ENCODE measurements around the gene CYLD. TPM values are rescaled to one million over a fixed set of nuclear protein-coding genes. Genes with fewer than 3 reads are reported as not detected.

The CYLD gene
- total and polyA plus RNA-seq, 2 donors from 2014 or later: 8.9 to 48.0 TPM

DNA sequence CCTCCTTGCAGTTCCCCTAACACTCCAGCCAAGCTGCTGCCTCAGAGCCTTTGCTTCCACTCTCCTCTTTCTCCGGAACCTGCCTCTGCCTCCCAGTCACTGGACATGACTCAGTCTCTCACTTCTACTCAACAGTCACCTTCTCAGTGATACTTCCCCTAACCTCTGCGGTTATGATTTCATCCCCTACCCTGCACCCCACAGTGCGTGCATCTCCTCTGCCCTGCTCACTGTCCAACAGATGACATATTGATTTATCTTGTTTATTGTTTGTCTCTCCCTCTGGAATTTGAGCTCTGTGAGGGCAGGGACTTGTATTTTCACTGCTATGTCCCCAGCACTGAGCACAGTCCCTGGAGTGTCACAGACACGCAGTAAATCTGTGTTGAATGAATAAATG, 100.7 kb downstream of the CYLD start:
- no peak overlapping the region for H3K9ac ChIP-seq (ENCODE audit: low read length in 3 of 3)
- TF ChIP-seq, protein P1, sequence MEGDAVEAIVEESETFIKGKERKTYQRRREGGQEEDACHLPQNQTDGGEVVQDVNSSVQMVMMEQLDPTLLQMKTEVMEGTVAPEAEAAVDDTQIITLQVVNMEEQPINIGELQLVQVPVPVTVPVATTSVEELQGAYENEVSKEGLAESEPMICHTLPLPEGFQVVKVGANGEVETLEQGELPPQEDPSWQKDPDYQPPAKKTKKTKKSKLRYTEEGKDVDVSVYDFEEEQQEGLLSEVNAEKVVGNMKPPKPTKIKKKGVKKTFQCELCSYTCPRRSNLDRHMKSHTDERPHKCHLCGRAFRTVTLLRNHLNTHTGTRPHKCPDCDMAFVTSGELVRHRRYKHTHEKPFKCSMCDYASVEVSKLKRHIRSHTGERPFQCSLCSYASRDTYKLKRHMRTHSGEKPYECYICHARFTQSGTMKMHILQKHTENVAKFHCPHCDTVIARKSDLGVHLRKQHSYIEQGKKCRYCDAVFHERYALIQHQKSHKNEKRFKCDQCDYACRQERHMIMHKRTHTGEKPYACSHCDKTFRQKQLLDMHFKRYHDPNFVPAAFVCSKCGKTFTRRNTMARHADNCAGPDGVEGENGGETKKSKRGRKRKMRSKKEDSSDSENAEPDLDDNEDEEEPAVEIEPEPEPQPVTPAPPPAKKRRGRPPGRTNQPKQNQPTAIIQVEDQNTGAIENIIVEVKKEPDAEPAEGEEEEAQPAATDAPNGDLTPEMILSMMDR (IDR thresholded peaks at IDR 0.05; ENCODE audit: borderline replicate concordance, extremely low read depth, insufficient read depth): no peak
- H3K36me3 ChIP-seq (ENCODE audit: control insufficient read depth in 2 of 3, insufficient read depth in 3 of 3, low read length in 3 of 3): no peaks in the 10 kb centered on the region
- no peak overlapping the region for H3K4me3 ChIP-seq (ENCODE audit: low read length in 3 of 3)
- H3K27ac ChIP-seq (ENCODE audit: low read depth in 2 of 2, low read length in 2 of 2): no peak overlapping the region
- DNase-seq (no peak), FAIRE-seq (no peak)
- H3K4me1 ChIP-seq (ENCODE audit: control insufficient read depth in 2 of 3, insufficient read depth in 2 of 3, low read depth in 1 of 3, low read length in 3 of 3): peaks cover 0 to 24% (median 4%) of the 10 kb centered on the region in 3 donors
- H3K9me3 ChIP-seq (ENCODE audit: control insufficient read depth in 2 of 3, insufficient read depth in 1 of 3, low read length in 3 of 3): peaks cover 0 to 1% (median 0%) of the 10 kb centered on the region in 3 donors
- intact Hi-C loops (cut with DNase I): no loop called here
- H3K27me3 ChIP-seq (ENCODE audit: control insufficient read depth, insufficient read depth, low read length): no peaks in the 10 kb centered on the region

DNA sequence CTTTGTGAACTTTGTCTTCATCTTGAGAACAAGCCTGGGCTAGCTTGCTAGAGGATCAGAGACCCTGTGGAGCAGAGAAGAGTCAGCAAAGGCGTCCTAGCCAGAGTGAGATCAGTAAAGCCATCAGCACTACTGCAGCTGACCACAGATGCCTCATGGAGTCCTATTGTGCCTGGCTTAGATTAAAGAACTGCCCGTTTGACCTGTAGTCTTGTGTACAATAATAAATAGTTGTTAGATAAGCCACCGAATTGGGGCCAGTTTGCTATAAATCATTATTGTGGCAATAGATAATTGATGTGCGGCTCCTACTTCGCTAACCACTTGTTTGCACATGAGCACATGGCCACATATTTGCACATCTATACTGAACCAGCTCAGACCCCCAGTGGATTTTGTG, 103.0 kb downstream of the CYLD start:
- Histone ChIP-seq H3K36me3 (ENCODE audit: control insufficient read depth in 2 of 3, insufficient read depth in 3 of 3, low read length in 3 of 3) (no peaks in the 10 kb centered on the region), H3K9ac (ENCODE audit: low read length in 3 of 3) (no peak overlapping the region), H3K27me3 (ENCODE audit: control insufficient read depth, insufficient read depth, low read length) (no peaks in the 10 kb centered on the region), H3K9me3 (ENCODE audit: control insufficient read depth in 2 of 3, insufficient read depth in 1 of 3, low read length in 3 of 3) (peaks cover 0 to 1% (median 0%) of the 10 kb centered on the region in 3 donors), H3K4me3 (ENCODE audit: low read length in 3 of 3) (no peak overlapping the region), H3K4me1 (ENCODE audit: control insufficient read depth in 2 of 3, insufficient read depth in 2 of 3, low read depth in 1 of 3, low read length in 3 of 3) (peaks cover 0 to 24% (median 4%) of the 10 kb centered on the region in 3 donors), H3K27ac (ENCODE audit: low read depth in 2 of 2, low read length in 2 of 2) (no peak overlapping the region)
- TF ChIP-seq, protein P1 (IDR thresholded peaks at IDR 0.05; ENCODE audit: borderline replicate concordance, extremely low read depth, insufficient read depth): no peak
- no peak for FAIRE-seq
- intact Hi-C loops (cut with DNase I): no loop called here
- DNase-seq: no peak

DNA sequence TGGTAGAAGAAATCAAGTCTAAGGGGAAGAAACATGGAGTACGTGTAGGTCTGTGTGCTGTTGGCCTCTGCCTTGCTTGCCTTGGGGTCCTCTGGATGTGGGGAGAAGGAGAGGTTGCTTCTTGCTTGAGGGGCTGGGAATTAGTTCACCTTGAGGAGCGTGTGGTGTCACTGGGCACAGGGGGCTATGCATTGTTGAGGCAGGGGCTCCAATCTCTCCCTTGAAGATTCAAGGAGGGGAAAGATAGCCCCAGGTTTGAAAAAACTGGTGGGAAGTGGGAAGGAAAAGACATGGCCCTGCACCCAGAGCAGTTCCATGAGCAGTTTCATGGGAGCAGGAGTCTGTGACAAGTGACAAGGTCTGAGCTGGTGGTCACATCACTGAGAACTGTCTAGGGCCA, 103.4 kb downstream of the CYLD start:
- peaks cover 0 to 24% (median 4%) of the 10 kb centered on the region in 3 donors for H3K4me1 ChIP-seq (ENCODE audit: control insufficient read depth in 2 of 3, insufficient read depth in 2 of 3, low read depth in 1 of 3, low read length in 3 of 3)
- no peak overlapping the region for H3K9ac ChIP-seq (ENCODE audit: low read length in 3 of 3)
- no peaks in the 10 kb centered on the region for H3K36me3 ChIP-seq (ENCODE audit: control insufficient read depth in 2 of 3, insufficient read depth in 3 of 3, low read length in 3 of 3)
- DNase-seq: no peak
- H3K9me3 ChIP-seq (ENCODE audit: control insufficient read depth in 2 of 3, insufficient read depth in 1 of 3, low read length in 3 of 3): peaks cover 0 to 1% (median 0%) of the 10 kb centered on the region in 3 donors
- intact Hi-C loops (cut with DNase I): no loop called here
- no peak overlapping the region for H3K27ac ChIP-seq (ENCODE audit: low read depth in 2 of 2, low read length in 2 of 2)
- FAIRE-seq: no peak
- no peak overlapping the region for H3K4me3 ChIP-seq (ENCODE audit: low read length in 3 of 3)
- H3K27me3 ChIP-seq (ENCODE audit: control insufficient read depth, insufficient read depth, low read length): no peaks in the 10 kb centered on the region
- TF ChIP-seq, protein P1 (IDR thresholded peaks at IDR 0.05; ENCODE audit: borderline replicate concordance, extremely low read depth, insufficient read depth): no peak

DNA sequence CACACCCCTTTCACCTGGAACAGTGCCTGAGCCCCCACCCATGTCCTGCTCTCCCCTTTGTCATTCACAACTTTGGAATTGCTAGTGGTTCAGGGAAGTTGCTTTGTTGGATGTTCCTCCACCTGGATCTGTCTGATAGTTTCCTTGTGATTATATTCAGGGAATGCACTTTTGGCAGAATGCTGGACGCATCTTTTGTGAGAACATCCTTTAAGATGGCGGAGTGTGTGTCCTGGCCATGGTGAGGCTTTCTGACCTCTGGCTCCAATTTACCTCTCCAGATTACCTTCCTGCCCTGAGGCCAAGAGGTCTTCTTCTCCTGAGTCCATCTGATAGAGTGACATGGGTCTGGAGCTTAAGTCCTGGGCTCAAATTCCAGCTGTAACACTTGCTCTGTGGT, 104.6 kb downstream of the CYLD start:
- Histone ChIP-seq H3K9ac (ENCODE audit: low read length in 3 of 3) (no peak overlapping the region), H3K4me1 (ENCODE audit: control insufficient read depth in 2 of 3, insufficient read depth in 2 of 3, low read depth in 1 of 3, low read length in 3 of 3) (peaks cover 0 to 18% (median 2%) of the 10 kb centered on the region in 3 donors), H3K4me3 (ENCODE audit: low read length in 3 of 3) (no peak overlapping the region), H3K36me3 (ENCODE audit: control insufficient read depth in 2 of 3, insufficient read depth in 3 of 3, low read length in 3 of 3) (no peaks in the 10 kb centered on the region), H3K27ac (ENCODE audit: low read depth in 2 of 2, low read length in 2 of 2) (no peak overlapping the region), H3K27me3 (ENCODE audit: control insufficient read depth, insufficient read depth, low read length) (no peaks in the 10 kb centered on the region), H3K9me3 (ENCODE audit: control insufficient read depth in 2 of 3, insufficient read depth in 1 of 3, low read length in 3 of 3) (peaks cover 0 to 1% (median 0%) of the 10 kb centered on the region in 3 donors)
- TF ChIP-seq, protein P1 (IDR thresholded peaks at IDR 0.05; ENCODE audit: borderline replicate concordance, extremely low read depth, insufficient read depth): no peak
- DNase-seq (no peak), FAIRE-seq (no peak)
- intact Hi-C loops (cut with DNase I): no loop called here
